Measurements from ENCODE around the gene HELZ. TPM values are rescaled to one million over a fixed set of nuclear protein-coding genes. Genes with fewer than 3 reads are reported as not detected.

The HELZ gene
- polyA plus RNA-seq, 1 donor from 2014 or later: 42.7 TPM

DNA sequence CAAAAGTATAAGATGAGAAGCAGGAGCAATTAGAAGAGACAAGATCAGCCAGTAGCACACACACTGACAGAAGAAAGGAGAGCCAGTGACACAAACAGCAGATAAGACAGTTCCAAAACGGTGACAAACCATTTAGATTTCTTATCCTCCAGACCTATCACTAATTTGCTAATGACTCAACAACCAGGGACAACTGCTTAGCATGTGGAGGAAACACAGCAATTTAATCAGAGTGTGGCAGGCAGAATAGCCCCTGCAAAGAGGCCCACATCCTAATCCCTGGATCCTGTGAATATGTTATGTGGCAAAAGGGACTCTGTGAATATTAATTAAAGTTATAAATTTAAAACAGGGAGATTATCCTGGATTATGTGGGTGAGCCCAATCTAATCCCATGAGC, 119.6 kb downstream of the HELZ start:
- peaks cover 11% of the 10 kb centered on the region for H3K36me3 Mint-ChIP-seq
- no peaks in the 10 kb centered on the region for H3K9me3 Mint-ChIP-seq
- H3K4me3 Mint-ChIP-seq: no peak overlapping the region
- H3K27ac Mint-ChIP-seq: peak overlapping the region in 1 of 3 donors; percentile 43
- no peaks in the 10 kb centered on the region for H3K27me3 Mint-ChIP-seq
- peaks cover 2 to 11% (median 4%) of the 10 kb centered on the region in 3 donors for H3K4me1 Mint-ChIP-seq

DNA sequence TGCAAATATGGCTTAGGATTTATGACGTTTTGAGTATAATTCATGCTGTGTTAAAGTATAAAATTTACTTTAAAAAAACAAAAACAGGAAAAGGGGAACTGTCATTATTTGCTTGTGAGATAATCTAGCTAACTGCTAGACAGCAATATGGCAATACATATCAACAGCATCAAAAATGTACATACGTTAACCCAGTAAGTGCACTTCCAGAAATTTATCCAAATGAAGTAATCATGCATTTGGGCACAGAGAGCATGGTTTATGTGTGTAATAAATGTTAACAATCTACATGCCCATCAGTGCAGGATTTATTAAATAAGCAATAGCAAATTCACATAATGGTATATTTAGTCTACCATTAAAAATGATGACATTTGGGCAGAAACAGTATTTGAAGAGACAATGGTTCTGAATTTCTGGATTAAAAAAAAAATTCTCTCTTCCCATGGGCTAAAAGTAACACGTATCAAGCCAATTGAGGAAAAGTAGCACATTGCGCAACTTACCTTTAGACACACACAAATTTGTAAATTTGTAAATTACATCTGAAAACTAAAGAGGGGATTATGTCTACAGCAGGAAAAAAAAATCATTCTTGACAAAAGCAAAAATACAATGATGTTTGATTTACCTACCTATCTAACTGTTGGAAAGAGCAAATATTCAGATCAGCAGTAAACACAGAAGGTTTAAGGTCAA, 120.4 kb downstream of the HELZ start:
- Mint-ChIP-seq H3K27me3 (no peaks in the 10 kb centered on the region), H3K36me3 (peaks cover 15% of the 10 kb centered on the region), H3K4me3 (no peak overlapping the region), H3K9me3 (no peaks in the 10 kb centered on the region), H3K27ac (no peak overlapping the region), H3K4me1 (peaks cover 2 to 11% (median 4%) of the 10 kb centered on the region in 3 donors)

DNA sequence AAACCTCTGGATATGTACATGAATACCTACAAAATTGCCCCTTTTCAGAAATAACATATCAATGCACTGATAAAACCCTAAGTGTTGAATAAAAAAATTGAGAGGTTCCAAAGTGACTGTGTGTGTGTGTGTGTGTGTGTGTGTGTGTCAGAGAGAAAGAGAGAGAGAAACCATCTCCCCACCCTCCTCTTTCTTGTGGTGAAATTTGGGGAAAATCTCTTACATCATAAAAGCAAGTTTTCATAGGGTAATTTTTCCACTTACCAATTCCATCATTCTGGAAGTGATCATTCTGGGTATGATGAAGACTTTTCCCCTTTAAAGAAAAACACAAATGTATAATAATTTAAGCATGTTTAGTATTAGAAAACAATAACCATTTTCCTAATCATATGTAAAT, 121.3 kb downstream of the HELZ start:
- Mint-ChIP-seq H3K36me3 (peaks cover 17% of the 10 kb centered on the region), H3K4me1 (peaks cover 2 to 6% (median 4%) of the 10 kb centered on the region in 3 donors), H3K27me3 (no peaks in the 10 kb centered on the region), H3K9me3 (no peaks in the 10 kb centered on the region), H3K27ac (no peak overlapping the region), H3K4me3 (no peak overlapping the region)

DNA sequence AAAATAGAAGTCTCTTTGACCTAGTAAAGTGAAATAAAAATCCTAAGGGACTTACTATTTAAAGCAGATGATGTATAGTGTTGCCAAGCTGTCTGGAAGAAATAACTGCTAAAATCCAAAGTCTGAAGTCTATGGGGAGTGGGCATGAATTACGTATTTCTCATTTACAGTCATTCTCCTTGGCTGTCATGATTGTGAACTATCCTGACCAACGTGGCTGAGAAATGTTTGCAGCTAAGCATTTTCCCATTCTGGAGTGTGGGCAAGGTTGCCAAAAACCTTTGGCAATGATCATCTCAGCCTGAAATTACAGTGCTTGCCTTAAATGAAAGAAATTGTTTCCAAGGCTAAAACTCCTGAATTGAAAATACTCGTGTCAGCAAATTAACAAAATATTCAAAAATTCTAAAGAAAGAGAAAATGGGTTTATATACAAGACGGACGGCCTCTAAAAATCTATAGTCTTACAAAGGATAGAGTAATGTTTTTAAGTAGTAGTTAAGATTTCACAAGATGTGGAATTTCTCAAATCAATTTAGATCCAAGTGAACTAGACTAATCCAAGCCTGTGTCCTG, 123.6 kb downstream of the HELZ start:
- no peaks in the 10 kb centered on the region for H3K4me1 Mint-ChIP-seq
- H3K9me3 Mint-ChIP-seq: peaks cover 0 to 2% (median 0%) of the 10 kb centered on the region in 3 donors
- H3K36me3 Mint-ChIP-seq: peaks cover 24% of the 10 kb centered on the region
- no peaks in the 10 kb centered on the region for H3K27me3 Mint-ChIP-seq
- H3K27ac Mint-ChIP-seq: no peak overlapping the region
- H3K4me3 Mint-ChIP-seq: no peak overlapping the region

DNA sequence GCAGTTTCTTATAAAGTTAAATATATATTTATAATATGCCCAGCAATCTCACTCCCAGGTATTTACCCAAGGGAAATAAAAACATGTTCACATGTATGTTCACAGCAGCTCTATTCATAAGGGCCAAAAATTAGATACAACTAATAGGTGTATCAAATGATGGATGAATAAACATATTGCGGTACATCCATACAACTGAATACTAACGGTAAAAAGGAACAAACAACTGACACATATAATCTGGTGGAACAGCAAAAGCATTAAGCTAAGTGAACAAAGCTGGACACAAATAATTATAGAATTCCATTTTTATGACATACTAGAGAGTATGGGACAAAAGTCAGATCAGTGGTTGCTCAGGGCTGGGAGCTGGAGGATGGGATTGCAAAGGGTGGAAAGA, 125.9 kb downstream of the HELZ start:
- Mint-ChIP-seq H3K27ac (peak overlapping the region in 1 of 3 donors; percentile 17), H3K27me3 (no peaks in the 10 kb centered on the region), H3K9me3 (peaks cover 0 to 8% (median 3%) of the 10 kb centered on the region in 3 donors), H3K4me3 (no peak overlapping the region), H3K36me3 (peaks cover 29% of the 10 kb centered on the region), H3K4me1 (peaks cover 0 to 2% (median 0%) of the 10 kb centered on the region in 3 donors)

DNA sequence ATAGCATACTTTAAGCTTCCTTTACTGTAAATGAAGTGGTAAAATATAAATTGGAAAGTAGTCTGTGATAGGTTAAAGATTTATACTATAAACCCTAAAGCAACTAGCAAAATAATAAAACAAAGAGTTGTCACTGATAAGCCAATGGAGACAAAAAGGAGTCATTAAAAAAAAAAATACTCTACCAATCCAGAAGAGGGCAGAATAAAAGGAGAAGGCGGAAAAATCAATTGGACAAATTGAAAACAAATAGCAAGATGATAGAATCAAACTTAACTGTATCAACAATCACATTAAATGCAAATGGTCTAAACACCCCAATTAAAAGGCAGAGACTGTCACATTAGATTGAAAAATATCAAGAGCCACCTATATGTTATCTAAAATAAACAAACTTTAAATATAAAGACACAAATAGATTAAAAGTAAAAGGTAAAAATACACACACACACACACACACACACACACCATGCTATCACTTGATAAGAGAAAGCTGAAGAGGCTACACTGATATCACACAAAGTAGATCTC, 128.9 kb downstream of the HELZ start:
- Mint-ChIP-seq H3K4me3 (no peak overlapping the region), H3K27me3 (no peaks in the 10 kb centered on the region), H3K27ac (no peak overlapping the region), H3K4me1 (peaks cover 0 to 2% (median 0%) of the 10 kb centered on the region in 3 donors), H3K36me3 (peaks cover 34% of the 10 kb centered on the region), H3K9me3 (peaks cover 0 to 8% (median 3%) of the 10 kb centered on the region in 3 donors)

DNA sequence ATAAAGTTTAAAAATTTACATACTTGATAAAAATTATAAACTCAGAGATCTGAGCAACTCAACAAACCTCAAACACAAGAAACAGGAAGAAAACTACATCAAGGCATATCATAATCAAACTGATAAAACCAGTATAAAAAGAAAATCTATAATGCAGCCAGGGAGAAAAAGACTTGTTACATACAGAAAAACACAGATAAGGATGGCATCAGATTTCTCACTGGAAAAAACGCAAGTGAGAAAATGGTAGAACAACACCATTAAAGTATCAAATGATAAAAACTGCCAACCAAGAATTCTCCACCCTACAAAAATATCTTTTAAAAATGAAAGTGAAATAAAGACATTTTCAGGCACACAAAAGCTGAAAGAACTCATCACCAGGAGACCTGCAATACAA, 129.6 kb downstream of the HELZ start:
- Mint-ChIP-seq H3K27me3 (no peaks in the 10 kb centered on the region), H3K4me1 (peaks cover 0 to 2% (median 0%) of the 10 kb centered on the region in 3 donors), H3K27ac (no peak overlapping the region), H3K36me3 (peaks cover 35% of the 10 kb centered on the region), H3K9me3 (peaks cover 0 to 8% (median 3%) of the 10 kb centered on the region in 3 donors), H3K4me3 (no peak overlapping the region)

DNA sequence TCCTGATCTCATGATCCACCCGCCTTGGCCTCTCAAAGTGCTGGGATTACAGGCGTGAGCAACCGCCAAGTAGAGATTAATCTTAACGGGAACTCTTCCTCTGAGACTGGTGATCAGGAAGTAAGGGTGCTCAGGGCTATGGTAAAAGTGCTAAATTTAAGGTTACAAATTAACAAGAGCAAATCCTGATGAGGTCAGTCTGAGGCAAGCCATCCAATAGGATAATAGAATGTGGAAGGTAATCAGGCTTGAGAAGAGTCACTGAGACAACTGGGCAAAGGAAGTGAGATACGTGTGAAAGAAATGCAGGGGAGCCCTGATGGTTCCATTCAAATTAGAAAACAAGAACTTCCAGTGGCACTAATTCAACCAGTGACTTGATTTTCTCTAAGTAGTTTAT, 131.5 kb downstream of the HELZ start:
- Mint-ChIP-seq H3K36me3 (peaks cover 29% of the 10 kb centered on the region), H3K27ac (no peak overlapping the region), H3K4me3 (no peak overlapping the region), H3K27me3 (no peaks in the 10 kb centered on the region), H3K9me3 (peaks cover 0 to 8% (median 3%) of the 10 kb centered on the region in 3 donors), H3K4me1 (peaks cover 0 to 2% (median 0%) of the 10 kb centered on the region in 3 donors)

DNA sequence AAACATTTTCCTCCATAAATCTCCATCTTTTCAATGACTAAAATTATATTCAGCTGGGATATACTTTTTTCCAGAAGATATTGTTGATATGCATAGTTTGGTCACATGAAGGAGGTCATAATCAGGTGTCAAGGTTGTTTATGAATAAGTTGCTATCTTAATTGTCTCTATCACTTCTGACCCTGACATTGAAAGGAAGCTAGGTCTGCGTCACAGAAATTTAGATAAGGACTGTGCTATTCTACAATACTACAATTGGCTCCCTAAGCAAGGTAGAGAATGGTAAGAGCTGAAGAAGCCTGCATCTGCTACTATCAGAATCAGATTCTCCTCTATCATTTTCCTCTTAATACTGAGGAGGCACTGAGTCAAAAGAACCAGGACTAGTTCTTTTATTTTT, 133.2 kb downstream of the HELZ start:
- H3K4me3 Mint-ChIP-seq: no peak overlapping the region

DNA sequence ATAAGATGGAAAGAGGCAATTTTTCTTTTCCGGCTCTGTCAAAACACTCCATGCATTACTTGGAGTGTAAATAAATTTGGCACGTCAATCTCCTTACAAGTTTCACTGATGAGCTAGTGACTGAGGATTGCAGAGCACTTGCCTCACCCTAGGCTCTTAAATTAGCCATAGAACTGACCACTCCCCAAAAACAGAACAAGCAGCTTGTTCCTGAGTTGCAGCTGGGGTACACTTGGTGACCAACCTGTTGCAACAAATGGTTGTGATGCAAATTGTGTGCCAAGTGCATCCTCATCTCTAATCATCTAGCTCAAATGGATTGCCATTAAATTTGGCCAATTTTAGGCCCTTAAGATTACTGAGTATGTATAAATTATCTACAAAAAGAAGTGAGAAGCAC, 133.7 kb downstream of the HELZ start:
- peak overlapping the region in 1 of 3 donors; percentile 35 for H3K27ac Mint-ChIP-seq

More for the DNA sequence above, 133.2 kb downstream of the HELZ start:
- Mint-ChIP-seq H3K36me3 (peaks cover 21% of the 10 kb centered on the region), H3K4me1 (peaks cover 0 to 2% (median 0%) of the 10 kb centered on the region in 3 donors), H3K9me3 (peaks cover 0 to 8% (median 3%) of the 10 kb centered on the region in 3 donors), H3K27ac (no peak overlapping the region), H3K27me3 (no peaks in the 10 kb centered on the region)

DNA sequence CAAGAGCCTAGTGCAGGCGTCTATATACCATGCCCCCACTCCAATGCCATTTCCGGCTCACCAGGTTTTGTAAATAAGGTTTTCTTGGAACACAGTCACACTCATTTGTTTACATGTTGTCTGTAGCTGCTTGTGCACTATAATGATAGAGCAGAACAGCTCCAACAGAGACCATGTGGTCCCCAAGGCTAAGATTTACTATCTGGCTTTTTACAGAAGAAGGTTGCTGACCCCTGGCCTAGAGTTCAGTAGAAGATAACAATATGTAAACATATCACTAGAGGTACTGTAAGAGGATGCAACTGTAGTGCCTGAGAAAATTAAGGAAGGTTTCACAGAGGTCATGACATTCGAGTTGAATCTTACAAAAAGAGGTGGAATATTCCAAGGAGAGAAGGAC, 134.4 kb downstream of the HELZ start:
- Mint-ChIP-seq H3K4me1 (peaks cover 0 to 2% (median 0%) of the 10 kb centered on the region in 3 donors), H3K27me3 (no peaks in the 10 kb centered on the region), H3K4me3 (peak overlapping the region in 1 of 4 donors; percentile 68), H3K36me3 (peaks cover 14% of the 10 kb centered on the region), H3K27ac (peak overlapping the region in 1 of 3 donors; percentile 8), H3K9me3 (peaks cover 0 to 3% (median 0%) of the 10 kb centered on the region in 3 donors)

More for the DNA sequence above, 133.7 kb downstream of the HELZ start:
- H3K27me3 Mint-ChIP-seq: no peaks in the 10 kb centered on the region
- H3K36me3 Mint-ChIP-seq: peaks cover 19% of the 10 kb centered on the region
- peaks cover 0 to 8% (median under 1%) of the 10 kb centered on the region in 3 donors for H3K9me3 Mint-ChIP-seq
- no peak overlapping the region for H3K4me3 Mint-ChIP-seq
- peaks cover 0 to 2% (median 0%) of the 10 kb centered on the region in 3 donors for H3K4me1 Mint-ChIP-seq

DNA sequence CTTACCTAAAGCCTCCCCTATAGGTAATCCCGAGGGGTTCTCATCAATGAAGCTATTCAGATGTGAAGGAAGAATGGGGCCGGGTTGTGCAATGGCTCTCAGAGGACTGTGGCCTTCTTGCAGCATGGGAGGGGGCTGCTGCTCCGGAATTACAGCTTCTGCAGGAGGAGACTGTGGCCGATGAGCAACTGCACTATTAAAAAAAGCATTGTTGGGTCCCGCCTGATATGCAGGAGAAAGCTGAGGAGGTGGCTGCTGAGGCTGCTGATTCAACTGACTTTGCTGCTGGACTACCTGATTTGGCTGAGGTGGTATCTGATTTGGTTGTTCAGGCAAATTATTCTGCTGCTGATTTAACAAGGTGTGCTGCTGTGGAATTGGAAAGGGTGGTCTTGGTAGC, 135.9 kb downstream of the HELZ start:
- Mint-ChIP-seq H3K4me1 (peaks cover 0 to 2% (median 0%) of the 10 kb centered on the region in 3 donors), H3K27ac (peak overlapping the region in 1 of 3 donors; percentile 4), H3K27me3 (no peaks in the 10 kb centered on the region), H3K4me3 (no peak overlapping the region), H3K36me3 (peaks cover 14% of the 10 kb centered on the region), H3K9me3 (no peaks in the 10 kb centered on the region)

DNA sequence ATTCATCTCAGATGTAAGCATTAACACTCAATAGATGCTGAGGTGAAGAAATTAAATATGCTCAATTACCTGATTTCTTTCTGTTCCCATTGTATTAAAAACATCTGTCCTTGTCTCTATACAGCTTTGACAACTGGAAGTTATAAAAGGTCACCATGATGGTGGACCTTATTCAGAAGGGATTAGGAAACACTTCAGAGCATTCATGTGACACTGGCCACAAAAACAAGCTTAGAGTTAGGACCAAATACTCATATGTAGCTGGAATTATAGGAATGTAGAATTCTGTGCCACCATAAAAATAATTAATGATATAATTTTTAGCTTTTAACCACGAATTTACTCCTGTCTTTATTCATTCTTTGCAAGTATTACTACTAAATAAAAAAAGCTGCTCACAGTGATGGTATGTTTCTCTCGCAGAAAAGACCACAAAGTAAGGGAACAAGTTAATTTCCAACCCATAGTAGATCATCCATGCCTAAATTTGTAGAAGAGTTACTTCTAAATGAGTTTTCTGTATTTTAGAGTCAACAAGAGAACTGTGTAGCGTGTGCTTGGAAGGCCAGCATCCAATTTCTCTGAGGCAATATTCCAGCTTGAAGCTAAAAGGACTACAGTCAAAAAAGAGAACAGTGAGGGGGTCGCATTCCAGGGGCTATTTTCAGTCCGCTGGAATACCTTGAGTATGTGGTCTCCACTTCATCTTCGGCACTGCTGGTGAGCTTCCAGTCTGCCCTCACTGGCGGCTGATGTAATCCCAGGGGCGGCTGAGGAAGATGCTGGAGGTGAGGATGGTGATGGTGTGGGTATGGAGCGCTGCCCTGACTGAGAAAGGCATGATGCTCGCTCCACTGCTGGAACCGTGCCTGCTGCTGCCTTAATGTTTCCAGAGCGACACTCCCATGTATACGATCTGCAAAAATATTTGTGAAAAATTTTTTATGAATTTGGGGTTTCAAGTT, 136.9 kb downstream of the HELZ start:
- Mint-ChIP-seq H3K9me3 (no peaks in the 10 kb centered on the region), H3K27me3 (no peaks in the 10 kb centered on the region), H3K4me1 (peaks cover under 1 to 5% (median 3%) of the 10 kb centered on the region in 3 donors), H3K4me3 (no peak overlapping the region), H3K27ac (no peak overlapping the region), H3K36me3 (peaks cover 12% of the 10 kb centered on the region)

DNA sequence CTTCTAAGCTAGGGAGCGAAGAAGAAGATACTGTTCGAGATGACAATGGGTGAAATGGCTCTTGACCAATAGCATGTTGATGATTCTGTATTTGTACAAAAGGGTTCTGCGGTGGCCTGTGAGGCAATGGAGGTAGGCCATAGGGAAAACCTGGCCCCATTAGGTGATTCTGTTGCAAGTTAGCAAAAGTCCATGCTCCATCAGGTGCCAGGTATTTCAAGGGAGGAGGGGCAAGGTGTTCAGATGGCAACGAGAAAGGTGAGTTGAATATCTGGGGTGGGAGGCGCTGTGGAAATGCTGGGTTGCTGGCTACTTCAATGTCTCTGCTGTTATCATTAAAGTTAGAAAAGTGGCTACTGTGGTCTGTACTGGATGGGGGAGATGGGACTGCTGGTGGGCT, 137.8 kb downstream of the HELZ start:
- peaks cover 12% of the 10 kb centered on the region for H3K36me3 Mint-ChIP-seq

More for the DNA sequence above, 137.8 kb downstream of the HELZ start:
- H3K27me3 Mint-ChIP-seq: no peaks in the 10 kb centered on the region
- no peaks in the 10 kb centered on the region for H3K9me3 Mint-ChIP-seq
- no peak overlapping the region for H3K4me3 Mint-ChIP-seq
- H3K27ac Mint-ChIP-seq: no peak overlapping the region
- peaks cover 3 to 6% (median 5%) of the 10 kb centered on the region in 3 donors for H3K4me1 Mint-ChIP-seq
